H9 (cell line): ENCODE measurements around the gene SMTN. TPM values are rescaled to one million over a fixed set of nuclear protein-coding genes. Genes with fewer than 3 reads are reported as not detected.
A peak's percentile ranks its signal among the peaks of the same experiment; 100 is the strongest.

Experiments used
- DNase-seq: peaks from one replicate; pipeline ENCODE4 v3.0.0-alpha.2; 2017
- H2AFZ ChIP-seq: one replicate; pipeline ENCODE4 v1.6.1; 2013; ENCODE audit warnings: mild to moderate bottlenecking, low read length, control low read depth, moderate library complexity
- H2AK5ac ChIP-seq: 2 replicates; pipeline ENCODE4 v1.6.1; 2013; ENCODE audit warnings: low read length, control low read depth, mixed read lengths; ENCODE audit not compliant: insufficient read length
- H2BK120ac ChIP-seq: one replicate; pipeline ENCODE4 v1.6.1; 2013; ENCODE audit warnings: low read depth, mild to moderate bottlenecking, low read length, control low read depth, inconsistent platforms; ENCODE audit not compliant: poor library complexity, severe bottlenecking
- H2BK12ac ChIP-seq: 2 replicates; pipeline ENCODE4 v1.6.1; 2013; ENCODE audit warnings: low read length, control low read depth, mixed read lengths, low read depth; ENCODE audit not compliant: insufficient read length
- H2BK15ac ChIP-seq: 2 replicates; pipeline ENCODE4 v1.6.1; 2013; ENCODE audit warnings: low read depth, low read length, control low read depth
- H2BK20ac ChIP-seq: one replicate; pipeline ENCODE4 v1.6.1; 2013; ENCODE audit warnings: low read depth, mild to moderate bottlenecking, low read length, control low read depth, inconsistent platforms; ENCODE audit not compliant: poor library complexity, severe bottlenecking
- H2BK5ac ChIP-seq: 2 replicates; pipeline ENCODE4 v1.6.1; 2013; ENCODE audit warnings: low read length, control low read depth, mixed read lengths; ENCODE audit not compliant: insufficient read length
- H3K14ac ChIP-seq: 2 replicates; pipeline ENCODE4 v1.6.1; 2013; ENCODE audit warnings: low read length, control low read depth; ENCODE audit not compliant: insufficient read depth
- H3K18ac ChIP-seq: 2 replicates; pipeline ENCODE4 v1.6.1; 2013; ENCODE audit warnings: low read depth, mild to moderate bottlenecking, mixed read lengths, low read length, control low read depth; ENCODE audit not compliant: insufficient read length
- H3K23ac ChIP-seq: 2 replicates; pipeline ENCODE4 v1.6.1; 2013; ENCODE audit warnings: low read length, control low read depth, mixed read lengths, low read depth; ENCODE audit not compliant: insufficient read length
- H3K23me2 ChIP-seq: 2 replicates; pipeline ENCODE4 v1.6.1; 2013; ENCODE audit warnings: low read depth, mild to moderate bottlenecking, mixed read lengths, low read length, control low read depth; ENCODE audit not compliant: insufficient read length, poor library complexity, severe bottlenecking
- H3K27ac ChIP-seq: 2 replicates; pipeline ENCODE4 v1.5.1; 2013; ENCODE audit warnings: low read length, control low read depth, mixed read lengths, low read depth; ENCODE audit not compliant: insufficient read length
- H3K27me3 ChIP-seq: 2 replicates; pipeline ENCODE4 v1.6.1; 2013; ENCODE audit warnings: low read length, control low read depth, inconsistent platforms; ENCODE audit not compliant: insufficient read depth
- H3K4ac ChIP-seq: 2 replicates; pipeline ENCODE4 v1.6.1; 2013; ENCODE audit warnings: low read depth, mild to moderate bottlenecking, control low read depth, inconsistent platforms, low read length, moderate library complexity
- H3K4me1 ChIP-seq: 2 replicates; pipeline ENCODE4 v1.6.1; 2013; ENCODE audit warnings: low read length, control low read depth, inconsistent platforms; ENCODE audit not compliant: insufficient read depth
- H3K4me2 ChIP-seq: 2 replicates; pipeline ENCODE4 v1.6.1; 2013; ENCODE audit warnings: low read length, control low read depth, mixed read lengths; ENCODE audit not compliant: insufficient read length, insufficient read depth
- H3K56ac ChIP-seq: 2 replicates; pipeline ENCODE4 v1.6.1; 2013; ENCODE audit warnings: low read depth, mild to moderate bottlenecking, mixed read lengths, low read length, control low read depth; ENCODE audit not compliant: insufficient read length
- H3K79me1 ChIP-seq: 2 replicates; pipeline ENCODE4 v1.6.1; 2013; ENCODE audit warnings: low read depth, mild to moderate bottlenecking, moderate library complexity, low read length, control low read depth, inconsistent platforms; ENCODE audit not compliant: insufficient read depth, poor library complexity, severe bottlenecking
- H3K79me2 ChIP-seq: 2 replicates; pipeline ENCODE4 v1.6.1; 2013; ENCODE audit warnings: low read length, control low read depth, inconsistent platforms; ENCODE audit not compliant: insufficient read depth
- H3K9ac ChIP-seq: 2 replicates; pipeline ENCODE4 v1.6.1; 2013; ENCODE audit warnings: low read length, control low read depth, mixed read lengths; ENCODE audit not compliant: insufficient read length; ENCODE audit errors: extremely low read depth
- H3K9me3 ChIP-seq: one replicate; pipeline ENCODE4 v1.6.1; 2013; ENCODE audit warnings: low read depth, low read length, inconsistent platforms; ENCODE audit not compliant: control insufficient read depth
- H3T11ph ChIP-seq: one replicate; pipeline ENCODE4 v1.6.1; 2013; ENCODE audit warnings: mild to moderate bottlenecking, low read length, control low read depth, inconsistent platforms
- H4K20me1 ChIP-seq: one replicate; pipeline ENCODE4 v1.6.1; 2013; ENCODE audit not compliant: control insufficient read depth, insufficient read length, insufficient read depth
- H4K5ac ChIP-seq: 2 replicates; pipeline ENCODE4 v1.6.1; 2013; ENCODE audit warnings: low read depth, mild to moderate bottlenecking, mixed read lengths, low read length, control low read depth; ENCODE audit not compliant: insufficient read length
- H4K8ac ChIP-seq: replicated peaks from 2 replicates; pipeline ENCODE4 v1.6.1; 2013; ENCODE audit warnings: low read length, control low read depth, mixed read lengths, low read depth; ENCODE audit not compliant: insufficient read length
- H4K91ac ChIP-seq: 2 replicates; pipeline ENCODE4 v1.6.1; 2013; ENCODE audit warnings: low read depth, mild to moderate bottlenecking, moderate library complexity, mixed read lengths, low read length, control low read depth; ENCODE audit not compliant: insufficient read length
- H3K27ac Mint-ChIP-seq, 3 experiments: 2 replicates in 2 of 3; 3 replicates in 1 of 3; pipeline ENCODE4 v1.8.0; 2020 to 2021; ENCODE audit warnings: mixed read lengths in 3 of 3, mild to moderate bottlenecking in 1 of 3, moderate library complexity in 1 of 3
- H3K27me3 Mint-ChIP-seq: 2 replicates; pipeline ENCODE4 v1.8.0; 2021; ENCODE audit warnings: low read depth, mild to moderate bottlenecking, moderate library complexity, mixed read lengths
- H3K36me3 Mint-ChIP-seq, 3 experiments: 2 replicates in 2 of 3; 3 replicates in 1 of 3; pipeline ENCODE4 v1.8.0; 2020 to 2021; ENCODE audit warnings: low read depth in 3 of 3, mixed read lengths in 3 of 3; ENCODE audit not compliant: insufficient read depth in 1 of 3
- H3K4me1 Mint-ChIP-seq, 2 experiments: 2 replicates each; pipeline ENCODE4 v1.8.0; 2020; ENCODE audit warnings: mixed read lengths in 2 of 2
- H3K4me3 Mint-ChIP-seq, 2 experiments: 2 replicates in 1 of 2; 3 replicates in 1 of 2; pipeline ENCODE4 v1.8.0; 2020 to 2021; ENCODE audit warnings: mild to moderate bottlenecking in 2 of 2, mixed read lengths in 2 of 2, moderate library complexity in 1 of 2
- H3K9me3 Mint-ChIP-seq, 2 experiments: 2 replicates in 1 of 2; 3 replicates in 1 of 2; pipeline ENCODE4 v1.8.0; 2020; ENCODE audit warnings: mild to moderate bottlenecking in 2 of 2, mixed read lengths in 2 of 2, moderate library complexity in 1 of 2
- CTCF ChIP-seq: fragments of 200-600 bp; sonication (generic); conservative IDR thresholded peaks from 3 replicates; pipeline ENCODE4 v1.8.0; 2021; ENCODE audit warnings: antibody characterized with exemption, mild to moderate bottlenecking
- WGBS: extraction: QIAGEN DNeasy Blood & Tissue Kit; methylation state at CpG from one replicate; pipeline ENCODE4 v1.1.7; 2013; ENCODE audit warnings: missing lambda C conversion rate, low lambda C conversion rate, mixed read lengths; ENCODE audit not compliant: insufficient read length; ENCODE audit errors: extremely low coverage; 5-methylcytosine and 5-hydroxymethylcytosine counted together
- total RNA-seq: library from RNA; stranded (reverse); gene quantifications from 2 replicates; pipeline ENCODE4 v1.2.1, GENCODE V29; 2021

SMTN gene
- total RNA-seq, 1 experiment from 2014 or later: 23.4 TPM

GRCh38 chr22:31093086-31093850, 12.2 kb downstream of the SMTN start:
- no peak overlapping the region for H3K18ac ChIP-seq
- no peaks in the 10 kb centered on the region; a peak in 1 of 5 replicates for H3K9me3 Mint-ChIP-seq
- H3K36me3 Mint-ChIP-seq: peaks cover 3 to 11% (median 3%) of the 10 kb centered on the region in 3 experiments; a peak in 3 of 7 replicates
- H3K27me3 Mint-ChIP-seq: no peaks in the 10 kb centered on the region
- H2BK120ac ChIP-seq: no peak overlapping the region
- H2AFZ ChIP-seq: no peak overlapping the region
- no peak overlapping the region for H4K5ac ChIP-seq
- H3K27ac Mint-ChIP-seq: no peak overlapping the region
- no peak overlapping the region for H3K9ac ChIP-seq
- no peak overlapping the region for H3K56ac ChIP-seq
- peaks cover 4 to 26% of the 10 kb centered on the region in 2 experiments for H3K4me1 Mint-ChIP-seq
- no CpG with 5 or more reads among the region's 33 CpGs for WGBS
- H4K91ac ChIP-seq: no peak overlapping the region
- no peak overlapping the region for H3K23ac ChIP-seq
- H3K79me1 ChIP-seq: no peaks in the 10 kb centered on the region
- no peak overlapping the region for H3K4me3 Mint-ChIP-seq
- H4K20me1 ChIP-seq: no peaks in the 10 kb centered on the region
- no peak overlapping the region for H2BK15ac ChIP-seq
- no peaks in the 10 kb centered on the region for H3K4me1 ChIP-seq
- H3K27ac ChIP-seq: no peak overlapping the region
- TF ChIP-seq CTCF: no peak
- H3K4me2 ChIP-seq: no peak overlapping the region
- H2BK12ac ChIP-seq: no peak overlapping the region
- H3K79me2 ChIP-seq: no peaks in the 10 kb centered on the region
- H3K27me3 ChIP-seq: no peaks in the 10 kb centered on the region
- no peak overlapping the region for H2BK20ac ChIP-seq
- no peak overlapping the region for H4K8ac ChIP-seq
- H2AK5ac ChIP-seq: no peak overlapping the region
- no peak overlapping the region for H3K14ac ChIP-seq
- H3T11ph ChIP-seq: no peak overlapping the region
- H2BK5ac ChIP-seq: no peak overlapping the region
- H3K4ac ChIP-seq: no peak overlapping the region
- DNase-seq: peak; percentile 24
- peaks cover 2% of the 10 kb centered on the region for H3K23me2 ChIP-seq
- H3K9me3 ChIP-seq: no peaks in the 10 kb centered on the region
